GM11168 (cell line): Measurements from ENCODE around the gene DGKA.
"Not testable (repeated sequence)": the region's sequence is repeated elsewhere in the genome, so short reads cannot be mapped to it uniquely, and the experiment has no call there.

Experiments used
- in situ Hi-C: fragments of 300-500 bp; cut with MboI; formaldehyde crosslinking; loops from one replicate; pipeline ENCODE4 v1.12.0; 2022; ENCODE audit warnings: low sequenced_read_pairs; ENCODE audit not compliant: unreplicated experiment

Gene DGKA

GRCh38 chr12:55965941-55966407, 35.0 kb downstream of the DGKA start, which contains the start of gene PMEL:
Gene PMEL, minus strand, starts transcription at chr12:55966042. Its CDS starts 31 bp downstream, at chr12:55966011.
- in situ Hi-C loops, result no loop called here

- in situ Hi-C loops, result no loop called here
Measured at GRCh38 chr12:55966408-55967281, 35.7 kb downstream of the DGKA start, which contains the start of gene CDK2. Gene CDK2, plus strand, starts transcription at chr12:55966830. Its CDS starts 179 bp downstream, at chr12:55967009.

GRCh38 chr12:55969356-55969755, 38.4 kb downstream of the DGKA start:
- in situ Hi-C loops, result no loop called here

- in situ Hi-C loops, result no loop called here
Measured at GRCh38 chr12:55970775-55971174, 39.8 kb downstream of the DGKA start.

GRCh38 chr12:55972042-55972441, 41.1 kb downstream of the DGKA start:
- in situ Hi-C loops, result no loop called here

GRCh38 chr12:55972456-55972855, 41.5 kb downstream of the DGKA start:
- in situ Hi-C loops, result no loop called here

GRCh38 chr12:55972911-55973598, 42.1 kb downstream of the DGKA start:
- in situ Hi-C loops, result no loop called here

- in situ Hi-C loops, result no loop called here
Measured at GRCh38 chr12:55973599-55974307, 42.8 kb downstream of the DGKA start, which contains the start of gene RAB5B. Gene RAB5B, plus strand, starts transcription at chr12:55974078. Its CDS starts 12,883 bp downstream, at chr12:55986961.

GRCh38 chr12:55974308-55974730, 43.4 kb downstream of the DGKA start:
- in situ Hi-C loops, result no loop called here

- in situ Hi-C loops, result no loop called here
Measured at GRCh38 chr12:55978393-55978792, 47.4 kb downstream of the DGKA start.

- in situ Hi-C loops, result no loop called here
Measured at GRCh38 chr12:55979069-55979468, 48.1 kb downstream of the DGKA start.

- in situ Hi-C loops, result not testable (repeated sequence)
Measured at GRCh38 chr12:55981882-55982281, 50.9 kb downstream of the DGKA start.

GRCh38 chr12:55982319-55982936, 51.5 kb downstream of the DGKA start:
- in situ Hi-C loops, result no loop called here

- in situ Hi-C loops, result no loop called here
Measured at GRCh38 chr12:55983232-55983842, 52.4 kb downstream of the DGKA start.

GRCh38 chr12:55984861-55985260, 53.9 kb downstream of the DGKA start:
- in situ Hi-C loops, result no loop called here

- in situ Hi-C loops, result no loop called here
Measured at GRCh38 chr12:55985341-55985740, 54.4 kb downstream of the DGKA start.

GRCh38 chr12:55985976-55986375, 55.0 kb downstream of the DGKA start:
- in situ Hi-C loops, result not testable (repeated sequence)

GRCh38 chr12:55991110-55991509, 60.1 kb downstream of the DGKA start:
- in situ Hi-C loops, result no loop called here

GRCh38 chr12:55993230-55993853, 62.4 kb downstream of the DGKA start:
- in situ Hi-C loops, result no loop called here
